Glomerular endothelial cell (primary cell): ENCODE data around the gene TMEM132A. TPM values are rescaled to one million over a fixed set of nuclear protein-coding genes. Genes with fewer than 3 reads are reported as not detected.
"Not testable (repeated sequence)": the region's sequence is repeated elsewhere in the genome, so short reads cannot be mapped to it uniquely, and the experiment has no call there.

Experiments used
- DNase-seq: peaks from one replicate; pipeline ENCODE4 v3.0.0-alpha.2; 2011; ENCODE audit warnings: low read depth, low spot score; ENCODE audit errors: extremely low read depth
- total RNA-seq: library from RNA; depleted of rRNA; stranded (reverse); fragments of >200 nt; gene quantifications from 2 replicates; pipeline ENCODE4 v1.2.3, GENCODE V29; 2015

The TMEM132A gene
- total RNA-seq, 1 donor from 2014 or later, result 281 TPM

- no peak for DNase-seq
Measured at GRCh38 chr11:60953781-60954180, 29.5 kb downstream of the TMEM132A start.

DNA sequence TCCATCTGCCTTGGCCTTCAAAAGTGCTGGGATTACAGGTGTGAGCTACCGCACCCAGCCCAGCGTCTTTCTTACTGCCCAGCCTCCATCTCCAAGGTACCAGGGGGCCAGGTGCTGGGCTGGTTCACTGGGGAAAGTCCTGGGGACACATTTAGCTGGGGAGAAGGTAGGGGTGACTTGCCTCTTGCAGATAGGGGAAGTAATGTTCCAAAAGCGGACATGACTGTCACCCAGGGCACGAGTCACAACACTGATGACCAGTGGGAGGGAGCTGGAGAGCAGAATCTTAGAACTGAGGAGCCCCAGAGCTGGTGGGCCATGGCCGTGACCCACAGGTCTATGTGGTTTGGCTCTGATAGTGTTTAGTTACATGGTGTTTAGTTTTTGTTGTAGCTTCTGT is 30.2 kb downstream of the TMEM132A start:
- DNase-seq, result no peak

- no peak for DNase-seq
Measured at GRCh38 chr11:60955571-60955970, 31.3 kb downstream of the TMEM132A start.

- DNase-seq, result no peak
Measured at GRCh38 chr11:60957188-60957587, 32.9 kb downstream of the TMEM132A start.

GRCh38 chr11:60959431-60959830 is 35.2 kb downstream of the TMEM132A start:
- no peak for DNase-seq

DNA sequence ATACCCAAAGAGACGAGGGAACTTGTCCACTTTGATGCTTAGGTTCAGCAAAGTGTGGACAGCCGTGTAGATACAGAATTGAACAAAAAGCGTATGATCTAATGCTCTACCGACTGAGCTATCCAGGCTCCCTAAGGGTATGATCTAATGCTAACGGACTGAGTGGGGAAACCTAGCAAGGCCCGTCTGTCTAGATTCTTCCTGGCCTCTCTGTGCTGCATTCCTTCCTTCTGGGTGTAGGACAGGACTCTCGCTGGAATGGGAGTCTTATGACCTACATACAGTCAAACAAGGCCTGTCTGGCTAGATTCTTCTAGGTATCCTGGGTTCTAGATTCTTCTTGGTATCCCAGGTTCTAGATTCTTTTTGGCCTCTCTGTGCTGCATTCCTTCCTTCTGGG is 36.1 kb downstream of the TMEM132A start:
- no peak for DNase-seq

GRCh38 chr11:60964801-60965200 is 40.5 kb downstream of the TMEM132A start:
- DNase-seq, result no peak

DNA sequence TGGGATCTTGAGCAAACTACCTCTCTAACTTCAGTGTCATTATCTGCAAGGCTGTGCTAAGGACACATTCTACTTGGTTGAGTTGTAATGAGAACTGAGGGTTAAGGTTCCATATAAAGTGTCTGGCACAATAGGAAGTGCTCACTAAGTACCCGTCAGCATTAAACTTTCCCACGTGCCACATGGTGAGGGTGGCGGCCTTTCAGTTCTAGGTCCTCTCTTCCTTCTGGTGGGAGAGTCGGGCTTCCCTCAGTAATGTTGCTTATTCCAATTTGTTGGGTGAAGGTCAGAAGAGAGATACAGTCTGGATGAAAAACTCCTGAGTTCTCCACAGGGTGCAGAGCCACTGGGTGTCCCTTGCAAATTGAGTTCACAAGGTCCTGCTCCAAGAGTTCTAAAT is 42.6 kb downstream of the TMEM132A start:
- no peak for DNase-seq

DNA sequence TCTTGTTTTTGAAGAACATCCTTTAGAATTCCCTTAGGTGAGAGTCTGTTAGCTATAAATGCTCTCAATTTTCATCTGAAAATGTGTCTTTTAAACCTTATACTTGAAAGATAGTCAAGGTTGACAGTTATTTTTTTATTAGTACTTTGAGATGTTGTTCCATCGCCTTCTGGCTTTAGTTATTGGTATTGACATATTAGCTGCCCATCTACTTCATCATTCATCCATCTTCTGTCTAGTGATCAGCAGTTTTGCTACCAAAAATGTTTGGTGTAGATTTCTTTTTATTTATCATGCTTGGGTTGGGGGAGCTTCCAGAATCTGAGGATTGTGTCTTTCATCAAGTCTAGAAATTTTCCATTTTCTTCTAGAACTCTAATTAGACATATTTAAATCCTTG is 44.0 kb downstream of the TMEM132A start:
- no peak for DNase-seq

DNA sequence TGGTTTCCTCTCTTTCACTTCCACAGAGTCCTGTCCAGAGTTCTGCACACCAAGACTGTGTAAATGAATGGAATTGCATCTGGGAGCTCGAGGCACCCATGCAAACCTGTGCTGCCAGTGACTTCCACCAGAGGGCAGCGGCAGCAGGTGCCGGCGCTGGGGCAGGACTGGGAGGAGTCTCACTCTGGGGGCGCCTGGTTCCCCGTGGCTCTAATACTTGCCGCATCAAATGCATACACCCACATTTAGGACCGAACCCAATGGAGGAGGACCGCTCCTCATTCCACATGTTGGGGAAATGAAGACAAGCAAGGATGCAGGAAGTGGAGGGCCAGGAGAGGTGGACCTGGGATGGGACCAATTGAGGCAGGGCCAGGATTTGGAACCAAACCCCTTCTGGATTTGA is 46.1 kb downstream of the TMEM132A start:
- DNase-seq, result no peak

GRCh38 chr11:60970890-60971289 is 46.6 kb downstream of the TMEM132A start:
- DNase-seq, result no peak

DNA sequence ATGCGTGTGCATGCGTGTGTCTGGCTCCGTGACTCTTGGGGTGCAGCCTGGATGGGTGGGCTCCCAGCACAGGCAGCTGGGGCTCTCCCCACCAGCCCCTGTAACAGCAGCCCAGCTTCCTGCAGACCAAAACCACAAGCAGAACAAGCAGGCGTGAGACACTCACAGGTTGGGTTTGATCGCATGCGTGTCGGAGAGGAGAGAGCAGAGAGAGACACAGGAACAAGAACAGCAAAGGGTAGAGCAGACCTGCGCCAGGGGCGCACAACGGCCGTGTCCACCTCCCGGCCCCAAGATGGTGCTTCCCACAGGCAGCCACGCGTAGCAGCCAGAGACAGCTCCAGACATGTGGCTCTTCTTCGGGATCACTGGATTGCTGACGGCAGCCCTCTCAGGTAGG is 47.3 kb downstream of the TMEM132A start, which contains the start of gene CD6:
Gene CD6 (plus strand): TSS at position 161 of the 400 bp plus-strand sequence. CDS start 186 bp downstream, at position 347.
- no peak for DNase-seq

GRCh38 chr11:60972182-60973030 is 48.1 kb downstream of the TMEM132A start:
- no peak for DNase-seq

DNA sequence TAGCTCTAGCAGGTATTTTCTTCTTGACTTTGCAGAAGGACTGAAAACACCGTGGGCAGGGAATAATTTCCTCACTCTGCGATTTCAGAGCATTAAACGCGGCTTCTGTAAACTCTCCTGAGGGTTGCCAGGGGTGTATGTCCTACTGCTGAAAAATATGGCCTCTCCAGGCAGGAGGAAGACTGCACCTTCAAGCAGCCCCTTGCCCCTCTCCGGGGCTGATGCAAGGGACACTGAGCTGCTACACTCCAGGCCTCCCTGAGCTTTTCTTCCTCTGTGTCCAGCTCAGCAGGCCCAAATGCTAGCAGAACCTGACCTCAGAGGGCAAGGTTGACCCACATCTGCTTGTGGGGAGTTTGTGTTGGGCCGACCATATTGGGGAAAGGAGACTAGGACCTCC is 49.4 kb downstream of the TMEM132A start:
- no peak for DNase-seq

- DNase-seq, result not testable (repeated sequence)
Measured at GRCh38 chr11:60974316-60974715, 50.1 kb downstream of the TMEM132A start.

DNA sequence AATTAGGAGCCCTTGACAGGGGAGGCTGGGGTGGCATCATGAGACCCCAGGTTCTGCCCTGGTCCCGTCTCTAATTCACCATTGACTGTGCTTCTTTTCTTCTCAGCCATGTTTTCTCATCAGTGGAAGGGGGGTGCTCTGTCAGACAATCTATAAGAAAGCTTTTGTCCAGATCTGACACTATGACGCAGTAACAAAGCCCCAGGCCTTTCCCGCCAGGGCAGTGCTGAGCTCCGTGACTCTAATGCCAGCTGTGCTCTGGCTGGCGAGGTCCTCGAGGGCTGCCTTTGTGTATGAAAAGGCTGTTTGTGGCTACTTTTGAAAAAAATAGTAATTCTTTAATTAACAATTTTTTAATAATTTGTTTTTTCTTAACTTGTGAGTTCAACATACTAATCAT is 50.5 kb downstream of the TMEM132A start:
- no peak for DNase-seq

DNA sequence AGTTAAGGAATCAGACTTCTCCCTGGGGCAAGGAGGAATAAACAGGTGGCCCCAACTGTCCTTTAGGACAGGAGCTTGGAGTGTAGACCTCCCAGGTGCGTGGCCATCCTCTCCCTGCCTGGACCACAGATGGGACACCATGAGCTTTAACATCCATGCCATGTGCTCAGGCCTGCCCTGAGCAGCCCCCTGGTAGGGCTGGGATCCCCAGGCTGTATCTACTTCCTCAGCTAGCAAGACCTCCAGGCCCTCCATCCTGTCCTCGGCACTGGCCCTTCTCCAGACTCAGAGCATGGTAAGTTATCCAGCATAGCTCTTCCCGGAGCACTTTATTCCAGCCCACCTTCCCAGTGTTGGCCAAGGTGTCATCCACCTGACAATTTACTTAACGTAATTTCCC is 53.0 kb downstream of the TMEM132A start:
- DNase-seq, result no peak

- no peak for DNase-seq
Measured at GRCh38 chr11:60977836-60978235, 53.6 kb downstream of the TMEM132A start.

DNA sequence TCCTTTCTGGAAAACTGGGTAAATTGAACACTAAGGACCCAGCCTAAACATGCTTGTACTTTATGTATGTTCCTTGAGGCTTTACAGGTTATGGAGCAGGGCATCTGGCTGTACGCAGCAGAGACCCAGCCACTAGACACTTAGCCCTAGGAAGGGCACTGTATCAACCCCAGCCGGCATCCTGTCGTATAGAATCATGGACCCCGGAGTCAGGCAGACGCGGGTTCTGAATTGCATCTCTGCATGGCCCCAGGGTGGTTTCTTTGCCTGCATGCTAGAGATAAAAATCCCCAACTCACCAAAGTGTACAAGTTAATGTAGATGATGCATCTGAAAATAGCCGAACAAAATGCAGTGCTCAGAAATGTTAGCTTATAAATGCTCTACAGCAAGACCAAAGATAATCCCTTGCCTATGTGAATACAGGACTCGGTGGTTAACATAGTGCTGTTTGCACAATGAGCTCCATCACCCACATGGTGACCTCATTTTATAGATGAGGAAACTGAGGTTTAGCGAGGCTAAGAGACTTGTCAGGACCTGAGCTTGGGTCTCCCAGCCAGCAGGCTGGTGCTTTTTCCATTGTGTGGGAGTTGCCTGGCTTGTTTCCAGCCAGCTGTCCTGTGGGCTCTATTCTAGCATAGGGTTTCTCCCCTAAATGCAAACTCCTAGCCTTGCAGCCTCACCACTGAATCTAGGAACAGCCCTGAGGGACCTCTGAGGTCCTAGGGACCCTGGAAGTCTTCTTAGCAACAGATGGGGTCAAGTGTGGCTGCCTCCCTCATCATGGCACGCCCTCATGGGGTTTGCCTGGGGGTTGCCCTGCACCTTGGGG is 54.5 kb downstream of the TMEM132A start:
- DNase-seq, result no peak

GRCh38 chr11:60981515-60981914 is 57.3 kb downstream of the TMEM132A start:
- DNase-seq, result no peak

DNA sequence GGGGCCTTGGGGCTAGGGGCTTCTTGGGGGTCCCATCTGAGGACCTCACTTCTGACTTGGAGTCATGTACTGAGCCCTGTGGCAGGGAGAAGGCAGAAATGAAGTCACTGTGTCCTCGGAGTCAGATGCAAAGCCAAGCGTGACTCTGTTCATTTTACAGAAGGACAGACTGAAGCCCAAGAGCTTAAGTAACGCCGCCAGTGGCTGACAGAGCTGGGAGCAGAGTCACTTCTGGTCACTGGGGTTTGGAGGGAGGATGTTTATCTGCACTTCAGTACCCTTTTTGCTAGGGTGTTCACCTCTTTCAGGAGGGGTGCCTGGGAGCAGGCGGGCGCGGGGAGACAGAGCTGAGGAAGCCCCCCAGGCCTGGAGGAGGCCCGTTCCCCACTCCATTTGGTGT is 57.9 kb downstream of the TMEM132A start:
- DNase-seq, result no peak

DNA sequence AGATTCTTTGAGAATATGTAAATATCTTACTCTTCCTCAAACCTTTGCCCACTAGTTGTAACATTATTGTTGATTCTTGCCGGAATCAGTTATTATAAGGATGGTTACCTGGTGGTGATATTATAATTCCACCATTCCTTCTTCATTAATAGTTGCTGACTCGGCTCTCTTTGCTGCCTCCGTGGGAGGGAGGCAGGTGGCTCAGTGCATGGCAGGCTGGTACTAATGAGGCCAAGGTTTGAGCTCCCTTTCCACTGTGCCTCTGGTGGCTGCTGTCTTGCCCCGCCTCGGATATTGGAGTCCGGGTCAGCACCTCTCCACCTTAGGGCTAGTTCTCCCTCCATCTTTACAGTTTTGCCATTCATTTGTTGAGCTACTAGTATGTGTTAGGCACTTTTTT is 59.9 kb downstream of the TMEM132A start:
- DNase-seq, result no peak
